Keratinocyte (primary cell): ENCODE measurements around the gene SLC2A11.

Experiments
- EZH2 ChIP-seq: IDR thresholded peaks from one replicate; pipeline ENCODE4 v1.6.1; 2012; ENCODE audit warnings: inconsistent platforms, mild to moderate bottlenecking, low read length, moderate library complexity
- TF ChIP-seq, protein P1 (sequence below), 3 experiments: IDR thresholded peaks in 1 of 3; conservative IDR thresholded peaks in 1 of 3; optimal IDR thresholded peaks in 1 of 3; 2 replicates in 2 of 3; 3 replicates in 1 of 3; pipeline versions ENCODE3 to v1.5.1; 2011; ENCODE audit warnings: low read length in 3 of 3, mild to moderate bottlenecking in 3 of 3, moderate library complexity in 2 of 3, control low read depth in 1 of 3, inconsistent platforms in 1 of 3; ENCODE audit not compliant: insufficient read depth in 2 of 3; ENCODE audit errors: extremely low read depth in 1 of 3

DNA sequence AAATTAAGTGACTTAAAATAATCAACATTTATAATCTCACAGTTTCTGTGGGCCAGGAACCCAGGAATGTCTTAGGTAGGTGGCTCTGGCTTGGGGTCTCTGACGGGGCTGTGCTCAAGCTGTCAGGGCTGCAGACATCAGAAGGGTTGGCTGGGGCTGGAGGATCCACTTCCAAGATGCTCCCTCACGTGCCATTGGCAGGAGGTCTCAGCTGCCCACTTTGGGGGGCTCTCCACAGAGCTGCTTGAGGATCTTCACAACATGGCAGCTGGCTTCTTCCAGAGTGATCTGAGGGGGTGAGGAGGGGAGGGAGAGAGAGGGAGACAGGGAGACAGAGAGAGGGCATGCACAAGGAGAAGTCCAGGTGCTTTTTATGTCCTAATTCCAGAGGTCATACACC, 18.1 kb downstream of the SLC2A11 start:
- TF ChIP-seq, protein P1, sequence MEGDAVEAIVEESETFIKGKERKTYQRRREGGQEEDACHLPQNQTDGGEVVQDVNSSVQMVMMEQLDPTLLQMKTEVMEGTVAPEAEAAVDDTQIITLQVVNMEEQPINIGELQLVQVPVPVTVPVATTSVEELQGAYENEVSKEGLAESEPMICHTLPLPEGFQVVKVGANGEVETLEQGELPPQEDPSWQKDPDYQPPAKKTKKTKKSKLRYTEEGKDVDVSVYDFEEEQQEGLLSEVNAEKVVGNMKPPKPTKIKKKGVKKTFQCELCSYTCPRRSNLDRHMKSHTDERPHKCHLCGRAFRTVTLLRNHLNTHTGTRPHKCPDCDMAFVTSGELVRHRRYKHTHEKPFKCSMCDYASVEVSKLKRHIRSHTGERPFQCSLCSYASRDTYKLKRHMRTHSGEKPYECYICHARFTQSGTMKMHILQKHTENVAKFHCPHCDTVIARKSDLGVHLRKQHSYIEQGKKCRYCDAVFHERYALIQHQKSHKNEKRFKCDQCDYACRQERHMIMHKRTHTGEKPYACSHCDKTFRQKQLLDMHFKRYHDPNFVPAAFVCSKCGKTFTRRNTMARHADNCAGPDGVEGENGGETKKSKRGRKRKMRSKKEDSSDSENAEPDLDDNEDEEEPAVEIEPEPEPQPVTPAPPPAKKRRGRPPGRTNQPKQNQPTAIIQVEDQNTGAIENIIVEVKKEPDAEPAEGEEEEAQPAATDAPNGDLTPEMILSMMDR (optimal IDR thresholded peaks at IDR 0.05 in 1 of 3, IDR thresholded peaks at IDR 0.05 in 1 of 3, conservative IDR thresholded peaks at IDR 0.05 in 1 of 3; ENCODE audit: extremely low read depth in 1 of 3, insufficient read depth in 2 of 3, low read length in 3 of 3): no peak
- no peak for TF ChIP-seq EZH2
